Measurements from ENCODE around the gene SEPTIN2. TPM values are rescaled to one million over a fixed set of nuclear protein-coding genes. Genes with fewer than 3 reads are reported as not detected.

Gene SEPTIN2
- total RNA-seq, 1 experiment from 2014 or later: 353 TPM

- Mint-ChIP-seq H3K4me3 (no peak overlapping the region), H3K27ac (0 out of 2 replicates have a peak overlapping the region, but pooled peaks have one; percentile 3), H3K4me1 (peaks cover 14% of the 10 kb centered on the region), H3K27me3 (ENCODE audit: low read depth) (no peaks in the 10 kb centered on the region), H3K9me3 (no peaks in the 10 kb centered on the region), H3K36me3 (peaks cover 73% of the 10 kb centered on the region)
- ATAC-seq (no peak), DNase-seq (ENCODE audit: low spot score) (no peak)
- POLR2A ChIA-PET: no interaction called here
- TF ChIP-seq PREB (CRISPR knock-in tag; IDR thresholded peaks at IDR 0.05; ENCODE audit: borderline replicate concordance) (no peak), CREB1 (CRISPR knock-in tag; IDR thresholded peaks at IDR 0.05) (no peak), ZNF416 (CRISPR knock-in tag; IDR thresholded peaks at IDR 0.05) (no peak), ZBTB43 (CRISPR knock-in tag; IDR thresholded peaks at IDR 0.05) (no peak), JAZF1 (CRISPR knock-in tag; IDR thresholded peaks at IDR 0.05) (no peak)
- CTCF ChIA-PET: interaction anchor here (0.6 kb wide), 1 partner anchor 45 kb away, joined by 4 read pairs; no protein-coding TSS in a partner anchor
Observed at GRCh38 chr2:241350530-241350877, 34.8 kb downstream of the SEPTIN2 start.

- DNase-seq (ENCODE audit: low spot score) (no peak), ATAC-seq (no peak)
- Mint-ChIP-seq H3K27me3 (ENCODE audit: low read depth) (no peaks in the 10 kb centered on the region), H3K36me3 (peaks cover 67% of the 10 kb centered on the region), H3K4me1 (peaks cover 14% of the 10 kb centered on the region), H3K4me3 (no peak overlapping the region), H3K9me3 (no peaks in the 10 kb centered on the region), H3K27ac (0 out of 2 replicates have a peak overlapping the region, but pooled peaks have one; percentile 3)
- TF ChIP-seq GABPB1 (CRISPR knock-in tag; IDR thresholded peaks at IDR 0.05) (0 out of 2 replicates have a peak, but pooled peaks have one; percentile 17), HMGXB4 (CRISPR knock-in tag; IDR thresholded peaks at IDR 0.05) (no peak), CREM (CRISPR knock-in tag; IDR thresholded peaks at IDR 0.05) (no peak)
- CTCF ChIA-PET: no interaction called here
- POLR2A ChIA-PET: no interaction called here
Observed at GRCh38 chr2:241350878-241351639, 35.3 kb downstream of the SEPTIN2 start.

GRCh38 chr2:241351640-241352031, 35.9 kb downstream of the SEPTIN2 start:
- Mint-ChIP-seq H3K4me3 (no peak overlapping the region), H3K27ac (no peak overlapping the region), H3K4me1 (peaks cover 14% of the 10 kb centered on the region), H3K9me3 (no peaks in the 10 kb centered on the region), H3K27me3 (ENCODE audit: low read depth) (no peaks in the 10 kb centered on the region), H3K36me3 (peaks cover 64% of the 10 kb centered on the region)
- ChIA-PET POLR2A (no interaction called here), CTCF (no interaction called here)
- DNase-seq (ENCODE audit: low spot score) (no peak), ATAC-seq (no peak)
- TF ChIP-seq CREB1 (CRISPR knock-in tag; IDR thresholded peaks at IDR 0.05) (no peak), HMGA2 (CRISPR knock-in tag; IDR thresholded peaks at IDR 0.05) (no peak), EMX1 (CRISPR knock-in tag; IDR thresholded peaks at IDR 0.05) (no peak), PREB (CRISPR knock-in tag; IDR thresholded peaks at IDR 0.05; ENCODE audit: borderline replicate concordance) (no peak), ZNF423 (CRISPR knock-in tag; IDR thresholded peaks at IDR 0.05) (no peak), ELF4 (CRISPR knock-in tag; IDR thresholded peaks at IDR 0.05; ENCODE audit: low read depth) (no peak), ZNF263 (CRISPR knock-in tag; IDR thresholded peaks at IDR 0.05; ENCODE audit: low read depth) (no peak), ZNF281 (CRISPR knock-in tag; IDR thresholded peaks at IDR 0.05) (no peak), E2F1 (CRISPR knock-in tag; IDR thresholded peaks at IDR 0.05) (no peak), MYBL2 (CRISPR knock-in tag; IDR thresholded peaks at IDR 0.05) (no peak), SMAD3 (CRISPR knock-in tag; IDR thresholded peaks at IDR 0.05; ENCODE audit: borderline replicate concordance) (no peak)
